Ovary (tissue), 9 donors: Measurements from ENCODE around the gene KLHL3. TPM values are rescaled to one million over a fixed set of nuclear protein-coding genes. Genes with fewer than 3 reads are reported as not detected.

ENCODE experiments used
- DNase-seq, 5 donors: peaks; one replicate each; pipeline ENCODE4 v3.0.0-alpha.2; 2019 to 2020
- H3K27ac ChIP-seq, 2 donors: fragments of 200-600 bp; one replicate each; pipeline versions ENCODE4 v1.5.1 to v1.8.0; 2019 to 2022
- H3K27me3 ChIP-seq: fragments of 200-600 bp; one replicate; pipeline ENCODE4 v1.8.0; 2022
- H3K36me3 ChIP-seq: fragments of 200-600 bp; sonication (generic); one replicate; pipeline ENCODE4 v1.5.1; 2019
- H3K4me1 ChIP-seq: one replicate; pipeline ENCODE4 v1.8.1; 2013; ENCODE audit warnings: mild to moderate bottlenecking, moderate library complexity; ENCODE audit not compliant: insufficient read depth
- H3K4me3 ChIP-seq: fragments of 200-600 bp; sonication (generic); one replicate; pipeline ENCODE4 v1.5.1; 2017
- H3K9me3 ChIP-seq, 2 donors: fragments of 200-600 bp in 1 of 2; sonication (generic) in 1 of 2; one replicate each; pipeline versions ENCODE4 v1.5.1 to v1.8.1; 2013 to 2019; ENCODE audit warnings: mild to moderate bottlenecking in 1 of 2, moderate library complexity in 1 of 2
- EP300 ChIP-seq: sonication (generic); formaldehyde crosslinking; IDR thresholded peaks from one replicate; pipeline ENCODE4 v1.6.1; 2017; ENCODE audit warnings: antibody characterized with exemption
- POLR2A ChIP-seq: fragments of 450-650 bp; IDR thresholded peaks from one replicate; pipeline ENCODE4 v1.6.1; 2017; ENCODE audit warnings: antibody characterized with exemption, mild to moderate bottlenecking, moderate library complexity
- WGBS, 3 donors: extraction: QIAGEN DNeasy Blood & Tissue Kit in 1 of 3; methylation state at CpG; one replicate each; pipeline versions ENCODE4 v1.1.5 to v1.1.7; 2013 to 2017; 5-methylcytosine and 5-hydroxymethylcytosine counted together
- intact Hi-C, 4 donors: fragments of 100-400 bp; cut with DNase I; formaldehyde crosslinking; loops; one replicate each; pipeline versions ENCODE4 v1.11.0 to v1.15.1; 2022 to 2023
- polyA plus RNA-seq, 2 donors: library from polyadenylated mRNA; stranded (reverse); fragments of 200-250 nt in 1 of 2; fragments of 350-450 nt in 1 of 2; fragmentation: Illumina TruSeq in 1 of 2; extraction: RNeasy Lipid Tissue Mini Kit (QIAGEN cat#74804) in 1 of 2; gene quantifications; one replicate each; pipeline ENCODE4 v1.2.3, GENCODE V29; 2013 to 2014
- total RNA-seq, 7 donors: library from RNA; depleted of rRNA in 2 of 7; stranded (reverse); fragments of >200 nt in 2 of 7; fragmentation: NEBNext Ultra II Directional in 3 of 7; extraction: Animal tissue kit (Norgen Biotek cat#: 25700) in 3 of 7; gene quantifications; one replicate each; pipeline versions ENCODE4 v1.1.0 to v1.2.4, GENCODE V29; 2016 to 2023
- TF ChIP-seq, protein P1 (sequence below), 3 donors: fragments of 450-650 bp in 2 of 3; fragments of 200-600 bp in 1 of 3; IDR thresholded peaks; one replicate each; pipeline versions ENCODE4 v1.5.1 to v1.8.0; 2016 to 2022; ENCODE audit warnings: antibody characterized with exemption in 3 of 3, mild to moderate bottlenecking in 1 of 3
- donor health status: DM: no; HTN: no; CAD: no; lungs with moderate emphysema.
- donor health status: DM: no; HTN: no; CAD: no.
- donor health status: Bipolar disorder and iron deficiency.
- donor health status: DM: yes; HTN: yes; CAD: no.
- donor health status: DM: no; HTN: no; CAD: no.
- donor health status: DM: yes; HTN: yes; CAD: no.

Gene KLHL3
- total and polyA plus RNA-seq, 9 donors: 2.9 to 15.7 (median 8.7) TPM

DNA sequence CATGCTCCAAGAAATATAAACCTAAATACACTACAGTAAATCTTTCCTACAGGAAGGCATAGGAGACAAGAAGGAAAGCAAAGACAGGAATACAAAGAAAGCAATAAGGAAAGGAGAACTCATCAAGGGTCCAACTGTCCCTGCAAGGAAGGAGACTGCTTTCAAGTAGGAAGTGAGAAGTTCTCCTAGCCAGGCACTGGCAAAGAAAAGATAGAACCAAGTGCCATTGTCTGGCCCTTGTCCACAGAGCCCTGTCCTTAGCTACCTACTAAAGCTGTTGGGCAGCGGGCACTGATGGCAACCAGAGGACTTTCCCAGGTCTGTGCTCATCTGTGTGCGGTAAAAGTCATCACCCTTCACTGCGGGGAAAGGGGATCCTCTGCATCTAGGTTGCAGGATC, 108.2 kb downstream of the KLHL3 start:
- Histone ChIP-seq H3K9me3 (no peaks in the 10 kb centered on the region), H3K4me3 (no peak overlapping the region), H3K4me1 (peaks cover 8% of the 10 kb centered on the region), H3K27ac (no peak overlapping the region), H3K27me3 (no peaks in the 10 kb centered on the region), H3K36me3 (no peaks in the 10 kb centered on the region)
- intact Hi-C loops: loop anchor here in 1 of 4 donors (5.0 kb wide), 1 partner anchor 115 kb away; no protein-coding TSS in a partner anchor
- no peak for DNase-seq
- WGBS, 3 donors: 87 to 95% (median 90%) methylated on average over 3 of the region's 3 CpGs
- no peak for TF ChIP-seq EP300
- TF ChIP-seq, protein P1, sequence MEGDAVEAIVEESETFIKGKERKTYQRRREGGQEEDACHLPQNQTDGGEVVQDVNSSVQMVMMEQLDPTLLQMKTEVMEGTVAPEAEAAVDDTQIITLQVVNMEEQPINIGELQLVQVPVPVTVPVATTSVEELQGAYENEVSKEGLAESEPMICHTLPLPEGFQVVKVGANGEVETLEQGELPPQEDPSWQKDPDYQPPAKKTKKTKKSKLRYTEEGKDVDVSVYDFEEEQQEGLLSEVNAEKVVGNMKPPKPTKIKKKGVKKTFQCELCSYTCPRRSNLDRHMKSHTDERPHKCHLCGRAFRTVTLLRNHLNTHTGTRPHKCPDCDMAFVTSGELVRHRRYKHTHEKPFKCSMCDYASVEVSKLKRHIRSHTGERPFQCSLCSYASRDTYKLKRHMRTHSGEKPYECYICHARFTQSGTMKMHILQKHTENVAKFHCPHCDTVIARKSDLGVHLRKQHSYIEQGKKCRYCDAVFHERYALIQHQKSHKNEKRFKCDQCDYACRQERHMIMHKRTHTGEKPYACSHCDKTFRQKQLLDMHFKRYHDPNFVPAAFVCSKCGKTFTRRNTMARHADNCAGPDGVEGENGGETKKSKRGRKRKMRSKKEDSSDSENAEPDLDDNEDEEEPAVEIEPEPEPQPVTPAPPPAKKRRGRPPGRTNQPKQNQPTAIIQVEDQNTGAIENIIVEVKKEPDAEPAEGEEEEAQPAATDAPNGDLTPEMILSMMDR (IDR thresholded peaks at IDR 0.05): no peak
- no peak for TF ChIP-seq POLR2A

DNA sequence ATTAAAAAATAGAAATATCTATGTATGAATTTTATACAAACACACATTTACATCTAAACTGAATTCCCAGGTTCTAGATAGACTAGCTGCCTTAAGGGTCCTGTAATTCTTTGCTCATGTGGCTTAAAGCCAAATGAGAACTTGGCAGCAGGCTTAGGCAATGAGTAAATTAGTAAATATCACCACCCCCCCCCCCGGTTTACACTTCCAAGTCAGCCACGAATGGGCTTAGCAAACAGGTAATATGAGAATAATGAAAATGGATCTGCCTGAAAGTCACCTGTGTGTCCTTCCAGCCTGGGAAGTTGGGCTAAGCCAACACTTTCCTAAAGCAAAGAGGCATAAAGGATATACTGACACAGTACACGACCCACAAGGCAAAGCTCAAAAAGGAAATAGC, 108.6 kb downstream of the KLHL3 start:
- no peak overlapping the region for H3K4me3 ChIP-seq
- H3K27me3 ChIP-seq: no peaks in the 10 kb centered on the region
- DNase-seq: no peak
- no peaks in the 10 kb centered on the region for H3K36me3 ChIP-seq
- 43 to 51% (median 49%) methylated on average over 3 of the region's 3 CpGs for WGBS, 3 donors
- TF ChIP-seq EP300: no peak
- no peak for TF ChIP-seq POLR2A
- TF ChIP-seq, protein P1 (IDR thresholded peaks at IDR 0.05): no peak
- no peaks in the 10 kb centered on the region for H3K9me3 ChIP-seq
- intact Hi-C loops: loop anchor here in 1 of 4 donors (5.0 kb wide), 1 partner anchor 115 kb away; no protein-coding TSS in a partner anchor
- peaks cover 8% of the 10 kb centered on the region for H3K4me1 ChIP-seq
- no peak overlapping the region for H3K27ac ChIP-seq

DNA sequence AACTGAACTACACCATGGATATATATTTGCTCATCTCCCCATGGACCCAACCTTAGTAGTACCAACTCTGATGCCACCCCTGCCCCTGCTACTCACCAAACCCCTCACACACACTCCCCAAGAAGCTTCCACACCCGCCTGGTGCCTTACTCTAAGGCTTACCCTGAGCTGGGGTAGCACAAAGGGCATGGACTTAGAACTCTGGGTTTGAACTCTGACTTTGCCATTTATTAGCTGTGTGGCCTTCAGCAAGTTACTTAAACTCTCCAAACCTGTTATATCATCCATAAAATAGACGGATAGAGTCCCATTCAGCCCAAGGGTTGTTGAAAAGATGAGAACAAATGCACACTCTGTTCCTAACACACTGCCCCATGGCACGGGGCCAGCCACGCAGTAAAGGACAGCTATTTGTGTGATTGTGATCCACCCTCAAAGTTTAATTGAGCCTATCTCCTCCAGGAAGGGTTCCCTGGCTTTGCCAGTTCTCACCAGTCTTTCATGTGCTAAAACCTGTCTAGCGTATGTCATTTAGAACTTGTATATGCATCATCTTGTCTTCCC, 111.0 kb downstream of the KLHL3 start:
- intact Hi-C loops: loop anchor here in 1 of 4 donors (5.0 kb wide), 1 partner anchor 117 kb away; no protein-coding TSS in a partner anchor

DNA sequence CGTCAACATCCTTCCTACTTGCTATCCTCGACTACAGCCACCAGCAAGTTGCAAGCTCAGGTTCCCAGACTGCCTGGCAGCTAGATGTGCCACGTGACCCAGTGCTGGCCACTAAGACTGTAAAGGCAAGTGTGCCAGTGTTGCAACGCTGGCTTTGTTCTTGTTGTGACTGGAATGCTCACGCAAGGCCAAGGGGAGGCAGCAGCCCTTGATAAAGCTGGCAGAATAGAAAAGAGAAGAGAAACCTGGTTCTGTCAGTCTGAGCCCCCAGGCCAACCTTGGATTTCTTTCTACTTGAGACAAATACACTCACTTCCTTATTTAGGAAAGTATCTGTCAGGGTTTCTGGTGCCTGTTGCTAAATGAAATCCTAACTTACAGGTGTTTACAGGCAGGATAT, 113.0 kb downstream of the KLHL3 start:
- Histone ChIP-seq H3K27me3 (no peaks in the 10 kb centered on the region), H3K4me3 (no peak overlapping the region), H3K4me1 (peaks cover 3% of the 10 kb centered on the region), H3K9me3 (no peaks in the 10 kb centered on the region), H3K27ac (no peak overlapping the region), H3K36me3 (no peaks in the 10 kb centered on the region)
- TF ChIP-seq POLR2A: no peak
- TF ChIP-seq, protein P1 (IDR thresholded peaks at IDR 0.05): no peak
- no peak for TF ChIP-seq EP300
- intact Hi-C loops: no loop called here
- DNase-seq: peak in 1 of 5 donors; percentile 18
- WGBS, 3 donors: 59 to 67% (median 62%) methylated on average over 5 of the region's 5 CpGs

More for the DNA sequence above, 111.0 kb downstream of the KLHL3 start:
- no peaks in the 10 kb centered on the region for H3K27me3 ChIP-seq
- no peak for TF ChIP-seq POLR2A
- TF ChIP-seq, protein P1 (IDR thresholded peaks at IDR 0.05): no peak
- no peak for TF ChIP-seq EP300
- no peak overlapping the region for H3K4me3 ChIP-seq
- no peaks in the 10 kb centered on the region for H3K36me3 ChIP-seq
- WGBS, 3 donors: 74 to 78% (median 77%) methylated on average over 5 of the region's 5 CpGs
- no peaks in the 10 kb centered on the region for H3K9me3 ChIP-seq
- DNase-seq: no peak
- no peak overlapping the region for H3K27ac ChIP-seq
- peaks cover 2% of the 10 kb centered on the region for H3K4me1 ChIP-seq
